ENCODE data around the gene DOC2B.
"Not testable (repeated sequence)": the region's sequence is repeated elsewhere in the genome, so short reads cannot be mapped to it uniquely, and the experiment has no call there.

DOC2B gene

DNA sequence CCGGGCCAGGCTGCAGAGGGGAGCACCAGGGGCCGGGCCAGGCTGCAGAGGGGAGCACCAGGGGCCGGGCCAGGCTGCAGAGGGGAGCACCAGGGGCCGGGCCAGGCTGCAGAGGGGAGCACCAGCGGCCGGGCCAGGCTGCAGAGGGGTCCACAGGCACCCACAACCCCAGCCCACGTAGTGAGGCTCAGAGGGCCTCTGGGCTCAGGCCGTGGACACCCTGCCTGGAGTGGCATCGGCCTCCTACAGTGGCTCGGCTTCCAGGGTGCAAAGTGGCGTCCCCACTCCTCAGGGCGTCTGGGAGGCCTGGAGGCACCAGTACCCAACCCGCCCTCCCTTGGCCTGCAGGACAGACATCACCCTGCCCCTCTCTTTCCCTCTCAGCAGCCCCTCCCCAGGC, 9.6 kb downstream of the DOC2B start:
- Histone ChIP-seq H3K9me2 (replicated peaks; ENCODE audit: control insufficient read depth, low read length) (no peaks in the 10 kb centered on the region), H3K79me2 (ENCODE audit: control insufficient read depth, low read length) (no peaks in the 10 kb centered on the region), H3K27ac (ENCODE audit: low read depth, low read length) (no peak overlapping the region), H3K4me3 (ENCODE audit: low read length) (no peak overlapping the region), H3K4me1 (ENCODE audit: control insufficient read depth, low read length) (no peaks in the 10 kb centered on the region), H4K20me1 (ENCODE audit: control insufficient read depth, insufficient read depth, low read depth, low read length) (no peaks in the 10 kb centered on the region), H3K27me3 (ENCODE audit: control insufficient read depth, low read length) (no peaks in the 10 kb centered on the region), H3K36me3 (ENCODE audit: control insufficient read depth, low read length) (no peaks in the 10 kb centered on the region), H3K4me2 (ENCODE audit: low read length) (no peak overlapping the region), H3F3A (ENCODE audit: control insufficient read depth, insufficient read depth) (no peaks in the 10 kb centered on the region), H3K9me3 (ENCODE audit: control insufficient read depth, insufficient read depth, low read length) (no peaks in the 10 kb centered on the region)
- TF ChIP-seq, protein P1, sequence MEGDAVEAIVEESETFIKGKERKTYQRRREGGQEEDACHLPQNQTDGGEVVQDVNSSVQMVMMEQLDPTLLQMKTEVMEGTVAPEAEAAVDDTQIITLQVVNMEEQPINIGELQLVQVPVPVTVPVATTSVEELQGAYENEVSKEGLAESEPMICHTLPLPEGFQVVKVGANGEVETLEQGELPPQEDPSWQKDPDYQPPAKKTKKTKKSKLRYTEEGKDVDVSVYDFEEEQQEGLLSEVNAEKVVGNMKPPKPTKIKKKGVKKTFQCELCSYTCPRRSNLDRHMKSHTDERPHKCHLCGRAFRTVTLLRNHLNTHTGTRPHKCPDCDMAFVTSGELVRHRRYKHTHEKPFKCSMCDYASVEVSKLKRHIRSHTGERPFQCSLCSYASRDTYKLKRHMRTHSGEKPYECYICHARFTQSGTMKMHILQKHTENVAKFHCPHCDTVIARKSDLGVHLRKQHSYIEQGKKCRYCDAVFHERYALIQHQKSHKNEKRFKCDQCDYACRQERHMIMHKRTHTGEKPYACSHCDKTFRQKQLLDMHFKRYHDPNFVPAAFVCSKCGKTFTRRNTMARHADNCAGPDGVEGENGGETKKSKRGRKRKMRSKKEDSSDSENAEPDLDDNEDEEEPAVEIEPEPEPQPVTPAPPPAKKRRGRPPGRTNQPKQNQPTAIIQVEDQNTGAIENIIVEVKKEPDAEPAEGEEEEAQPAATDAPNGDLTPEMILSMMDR (IDR thresholded peaks at IDR 0.05; ENCODE audit: low read depth, low read length, poor library complexity, severe bottlenecking): no peak
- no peak for TF ChIP-seq EZH2phosphoT487 (IDR thresholded peaks at IDR 0.05; ENCODE audit: borderline replicate concordance, low read length)

DNA sequence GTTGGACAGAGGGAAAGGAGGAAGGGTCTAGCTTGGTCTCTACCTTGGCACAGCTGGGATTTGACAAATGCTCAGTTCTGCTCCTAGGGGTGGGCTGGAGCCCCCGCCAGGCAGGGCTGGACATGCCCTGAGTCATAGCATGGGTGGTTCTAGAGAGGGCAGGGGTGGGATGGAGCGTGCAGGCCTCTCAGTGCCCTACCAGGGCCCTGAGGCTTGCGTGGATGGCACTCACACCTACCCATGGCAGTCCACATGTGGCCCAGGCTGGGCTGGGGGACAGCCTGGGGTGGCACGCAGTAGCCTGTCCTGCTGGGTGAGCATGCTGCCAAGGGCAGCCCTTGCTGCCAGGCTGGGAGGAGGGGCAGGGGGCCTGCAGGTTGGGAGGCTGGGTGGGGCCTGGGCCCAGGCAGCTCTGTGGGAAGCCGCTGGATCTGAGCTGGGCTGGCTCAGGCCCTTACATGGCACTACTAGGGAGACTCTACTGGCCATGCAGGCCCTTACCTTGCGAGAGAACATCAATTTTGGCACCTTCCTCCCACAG, 11.2 kb downstream of the DOC2B start:
- no peak overlapping the region for H3K4me2 ChIP-seq (ENCODE audit: low read length)
- H3K27ac ChIP-seq (ENCODE audit: low read depth, low read length): no peak overlapping the region
- H4K20me1 ChIP-seq (ENCODE audit: control insufficient read depth, insufficient read depth, low read depth, low read length): no peaks in the 10 kb centered on the region
- no peaks in the 10 kb centered on the region for H3K36me3 ChIP-seq (ENCODE audit: control insufficient read depth, low read length)
- H3K9me3 ChIP-seq (ENCODE audit: control insufficient read depth, insufficient read depth, low read length): no peaks in the 10 kb centered on the region
- H3K4me3 ChIP-seq (ENCODE audit: low read length): no peak overlapping the region
- no peaks in the 10 kb centered on the region for H3K79me2 ChIP-seq (ENCODE audit: control insufficient read depth, low read length)
- H3F3A ChIP-seq (ENCODE audit: control insufficient read depth, insufficient read depth): no peaks in the 10 kb centered on the region
- no peaks in the 10 kb centered on the region for H3K27me3 ChIP-seq (ENCODE audit: control insufficient read depth, low read length)
- H3K4me1 ChIP-seq (ENCODE audit: control insufficient read depth, low read length): no peaks in the 10 kb centered on the region
- H3K9me2 ChIP-seq (replicated peaks; ENCODE audit: control insufficient read depth, low read length): no peaks in the 10 kb centered on the region
- TF ChIP-seq, protein P1 (IDR thresholded peaks at IDR 0.05; ENCODE audit: low read depth, low read length, poor library complexity, severe bottlenecking): no peak
- TF ChIP-seq EZH2phosphoT487 (IDR thresholded peaks at IDR 0.05; ENCODE audit: borderline replicate concordance, low read length): no peak

GRCh38 chr17:168614-169013, 12.8 kb downstream of the DOC2B start:
- not testable (repeated sequence) for H3K4me1 ChIP-seq (ENCODE audit: control insufficient read depth, low read length); H3K4me2 ChIP-seq (ENCODE audit: low read length); H3K9me2 ChIP-seq (replicated peaks; ENCODE audit: control insufficient read depth, low read length); H3K27me3 ChIP-seq (ENCODE audit: control insufficient read depth, low read length); H3K36me3 ChIP-seq (ENCODE audit: control insufficient read depth, low read length); H4K20me1 ChIP-seq (ENCODE audit: control insufficient read depth, insufficient read depth, low read depth, low read length); H3K79me2 ChIP-seq (ENCODE audit: control insufficient read depth, low read length); H3K4me3 ChIP-seq (ENCODE audit: low read length); H3F3A ChIP-seq (ENCODE audit: control insufficient read depth, insufficient read depth); H3K27ac ChIP-seq (ENCODE audit: low read depth, low read length); H3K9me3 ChIP-seq (ENCODE audit: control insufficient read depth, insufficient read depth, low read length)

DNA sequence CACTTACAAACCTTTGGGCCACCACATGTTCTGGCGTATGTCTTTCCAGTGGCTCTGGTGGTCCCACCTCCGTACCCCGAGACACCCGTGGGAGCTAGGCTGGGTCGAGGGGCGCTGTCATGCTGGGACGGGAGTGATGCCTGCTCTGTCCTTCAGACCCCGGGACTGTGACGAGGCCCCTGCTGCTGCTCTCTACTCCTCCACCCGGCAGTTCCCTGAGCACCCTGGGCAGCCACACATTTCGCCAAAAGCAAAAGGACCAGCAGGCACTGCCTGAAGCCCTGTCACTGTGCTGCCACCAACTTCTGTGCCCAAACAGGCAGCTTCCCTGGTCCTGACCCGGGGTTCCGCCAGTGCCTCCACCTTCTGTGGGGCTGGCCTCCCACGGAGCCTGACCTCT, 15.5 kb downstream of the DOC2B start:
- Histone ChIP-seq H3K4me2 (ENCODE audit: low read length) (no peak overlapping the region), H3K4me3 (ENCODE audit: low read length) (no peak overlapping the region), H3K9me2 (replicated peaks; ENCODE audit: control insufficient read depth, low read length) (no peaks in the 10 kb centered on the region), H3K27ac (ENCODE audit: low read depth, low read length) (no peak overlapping the region), H3K4me1 (ENCODE audit: control insufficient read depth, low read length) (no peaks in the 10 kb centered on the region), H4K20me1 (ENCODE audit: control insufficient read depth, insufficient read depth, low read depth, low read length) (no peaks in the 10 kb centered on the region), H3F3A (ENCODE audit: control insufficient read depth, insufficient read depth) (no peaks in the 10 kb centered on the region), H3K79me2 (ENCODE audit: control insufficient read depth, low read length) (no peaks in the 10 kb centered on the region), H3K27me3 (ENCODE audit: control insufficient read depth, low read length) (no peaks in the 10 kb centered on the region), H3K9me3 (ENCODE audit: control insufficient read depth, insufficient read depth, low read length) (no peaks in the 10 kb centered on the region), H3K36me3 (ENCODE audit: control insufficient read depth, low read length) (no peaks in the 10 kb centered on the region)
- no peak for TF ChIP-seq EZH2phosphoT487 (IDR thresholded peaks at IDR 0.05; ENCODE audit: borderline replicate concordance, low read length)
- TF ChIP-seq, protein P1 (IDR thresholded peaks at IDR 0.05; ENCODE audit: low read depth, low read length, poor library complexity, severe bottlenecking): no peak

Measured in DOHH2 (cell line).